HCT116 (cell line): ENCODE results near the gene NR6A1. TPM values are rescaled to one million over a fixed set of nuclear protein-coding genes. Genes with fewer than 3 reads are reported as not detected.

Experiments
- ATAC-seq: fragments of 200-7000 bp; cut with Tn5 transposase; 2 replicates; pipeline ENCODE4 v1.9.1; 2020; ENCODE audit warnings: mild to moderate bottlenecking, moderate library complexity
- BruUV-seq: library from RNA; stranded (reverse); fragments of 400-500 nt; replicated peaks from 2 replicates; lab custom pipeline; 2021; lab: Mats Ljungman, UMichigan
- CTCF ChIA-PET: fragments of 300-600 bp; sonication (Branson Sonifier 250); formaldehyde crosslinking; loops from one replicate; lab custom pipeline; 2021; ENCODE audit warnings: antibody characterized with exemption; lab: Charles Lee
- POLR2A ChIA-PET: fragments of 300-600, 350-600 bp; sonication (Branson Sonifier 250); formaldehyde crosslinking; loops from one replicate; lab custom pipeline; 2021; ENCODE audit warnings: antibody characterized with exemption; lab: Charles Lee
- RAD21 ChIA-PET, 2 experiments: fragments of 300-600 bp; sonication (Branson Sonifier 250); formaldehyde crosslinking; loops; one replicate each; lab custom pipeline; 2023; ENCODE audit warnings: low total read pairs in 2 of 2; ENCODE audit not compliant: uncharacterized antibody in 2 of 2, unreplicated experiment in 2 of 2, low non-redundant PET in 1 of 2; lab: Charles Lee
- DNase-seq: peaks from one replicate; pipeline ENCODE4 v3.0.0-alpha.2; 2010; ENCODE audit warnings: low read depth, low spot score
- H2AFZ ChIP-seq: fragments of 200-600 bp; shearing (Covaris generic), sonication (generic); 2 replicates; pipeline ENCODE4 v1.6.1; 2017; ENCODE audit warnings: low read depth, mixed run types, mixed read lengths, antibody characterized with exemption, low read length; ENCODE audit not compliant: poor library complexity, severe bottlenecking
- H3K27ac ChIP-seq: 2 replicates; pipeline ENCODE4 v1.5.1; 2012; ENCODE audit warnings: low read depth, low read length
- H3K27me3 ChIP-seq: fragments of 200-600 bp; sonication (generic); 2 replicates; pipeline ENCODE4 v1.6.1; 2016; ENCODE audit warnings: mixed run types, low read length, mixed read lengths; ENCODE audit not compliant: insufficient read depth
- H3K36me3 ChIP-seq, 2 experiments: fragments of 200-500 bp in 1 of 2; fragments of 200-600 bp in 1 of 2; sonication (Bioruptor generic) in 1 of 2; sonication (generic) in 1 of 2; 2 replicates each; pipeline versions ENCODE4 v1.5.1 to v1.6.1; 2014 to 2016; ENCODE audit warnings: low read length in 2 of 2, inconsistent platforms in 1 of 2, mixed read lengths in 1 of 2, mixed run types in 1 of 2; ENCODE audit not compliant: insufficient read depth in 2 of 2, control insufficient read depth in 1 of 2
- H3K4me1 ChIP-seq, 2 experiments: fragments of 200-600 bp in 1 of 2; sonication (generic) in 1 of 2; 2 replicates each; pipeline versions ENCODE4 v1.5.1 to v1.6.1; 2012 to 2017; ENCODE audit warnings: low read length in 2 of 2, inconsistent platforms in 1 of 2, mild to moderate bottlenecking in 1 of 2, mixed read lengths in 1 of 2, mixed run types in 1 of 2, moderate library complexity in 1 of 2; ENCODE audit not compliant: insufficient read depth in 2 of 2, control insufficient read depth in 1 of 2
- H3K4me2 ChIP-seq: fragments of 200-600 bp; sonication (generic); 2 replicates; pipeline ENCODE4 v1.6.1; 2017; ENCODE audit warnings: mixed run types, low read length, mixed read lengths
- H3K4me3 ChIP-seq, 2 experiments: fragments of 200-600 bp in 1 of 2; sonication (generic) in 1 of 2; replicated peaks in 1 of 2; 2 replicates each; pipeline ENCODE4 v1.5.1; 2011 to 2016; ENCODE audit warnings: low read length in 2 of 2, control low read depth in 1 of 2, low read depth in 1 of 2, mild to moderate bottlenecking in 1 of 2, mixed read lengths in 1 of 2, mixed run types in 1 of 2
- H3K79me2 ChIP-seq: fragments of 200-600 bp; sonication (generic); 2 replicates; pipeline ENCODE4 v1.6.1; 2017; ENCODE audit warnings: mild to moderate bottlenecking, mixed run types, low read length, moderate library complexity, mixed read lengths; ENCODE audit not compliant: insufficient read depth
- H3K9ac ChIP-seq: fragments of 200-600 bp; sonication (generic); 2 replicates; pipeline ENCODE4 v1.6.1; 2016; ENCODE audit warnings: low read length, mixed read lengths
- H3K9me2 ChIP-seq: fragments of 200-600 bp; sonication (generic), shearing (Covaris generic); 2 replicates; pipeline ENCODE4 v1.6.1; 2017; ENCODE audit warnings: mixed run types, mild to moderate bottlenecking, moderate library complexity; ENCODE audit not compliant: insufficient read depth
- H3K9me3 ChIP-seq, 2 experiments: fragments of 200-500 bp in 1 of 2; fragments of 200-600 bp in 1 of 2; sonication (Bioruptor generic) in 1 of 2; sonication (generic) in 1 of 2; 2 replicates each; pipeline ENCODE4 v1.6.1; 2014 to 2017; ENCODE audit warnings: low read length in 2 of 2, mixed read lengths in 2 of 2, inconsistent platforms in 1 of 2, low read depth in 1 of 2, mild to moderate bottlenecking in 1 of 2, mixed run types in 1 of 2, moderate library complexity in 1 of 2; ENCODE audit not compliant: control insufficient read depth in 1 of 2, insufficient read depth in 1 of 2
- H4K20me1 ChIP-seq: fragments of 200-600 bp; sonication (generic), shearing (Covaris generic); 2 replicates; pipeline ENCODE4 v1.6.1; 2017; ENCODE audit warnings: mixed run types, mild to moderate bottlenecking, moderate library complexity; ENCODE audit not compliant: insufficient read depth
- CBX3 ChIP-seq: IDR thresholded peaks from 2 replicates; pipeline ENCODE4 v1.6.1; 2012; ENCODE audit warnings: low read depth
- CEBPB ChIP-seq: IDR thresholded peaks from 2 replicates; pipeline ENCODE4 v1.6.1; 2012; ENCODE audit warnings: low read depth
- EGR1 ChIP-seq: IDR thresholded peaks from 2 replicates; pipeline ENCODE4 v1.6.1; 2012; ENCODE audit warnings: low read depth
- POLR2A ChIP-seq: IDR thresholded peaks from 2 replicates; pipeline ENCODE4 v1.7.0; 2011; ENCODE audit warnings: borderline replicate concordance; ENCODE audit not compliant: insufficient read depth, insufficient read length; ENCODE audit errors: extremely low read depth
- POLR2AphosphoS5 ChIP-seq: IDR thresholded peaks from 2 replicates; pipeline ENCODE4 v1.6.1; 2011; ENCODE audit warnings: mild to moderate bottlenecking, low read depth, low read length, moderate library complexity
- TCF7L2 ChIP-seq: IDR thresholded peaks from 2 replicates; pipeline ENCODE4 v1.7.0; 2011; ENCODE audit warnings: borderline replicate concordance, inconsistent platforms; ENCODE audit not compliant: insufficient read depth, insufficient read length; ENCODE audit errors: extremely low read depth
- YY1 ChIP-seq: IDR thresholded peaks from 2 replicates; pipeline ENCODE4 v1.6.1; 2011; ENCODE audit warnings: low read length, low read depth, moderate library complexity, mild to moderate bottlenecking; ENCODE audit not compliant: insufficient replicate concordance; ENCODE audit errors: extremely low read depth
- intact Hi-C: fragments of 100-400 bp; cut with micrococcal nuclease; formaldehyde crosslinking; loops from 2 replicates; pipeline ENCODE4 v1.10.0; 2022
- total RNA-seq: library from RNA; stranded (reverse); gene quantifications from one replicate; pipeline ENCODE4 v1.2.1, GENCODE V29; 2021; ENCODE audit not compliant: unreplicated experiment
- TF ChIP-seq, protein P1 (sequence below): IDR thresholded peaks from 2 replicates; pipeline ENCODE4 v1.6.1; 2011; ENCODE audit warnings: mild to moderate bottlenecking, low read length, moderate library complexity; ENCODE audit not compliant: insufficient replicate concordance; ENCODE audit errors: extremely low read depth

NR6A1 gene
- total RNA-seq, 1 experiment from 2014 or later = 9.9 TPM

DNA sequence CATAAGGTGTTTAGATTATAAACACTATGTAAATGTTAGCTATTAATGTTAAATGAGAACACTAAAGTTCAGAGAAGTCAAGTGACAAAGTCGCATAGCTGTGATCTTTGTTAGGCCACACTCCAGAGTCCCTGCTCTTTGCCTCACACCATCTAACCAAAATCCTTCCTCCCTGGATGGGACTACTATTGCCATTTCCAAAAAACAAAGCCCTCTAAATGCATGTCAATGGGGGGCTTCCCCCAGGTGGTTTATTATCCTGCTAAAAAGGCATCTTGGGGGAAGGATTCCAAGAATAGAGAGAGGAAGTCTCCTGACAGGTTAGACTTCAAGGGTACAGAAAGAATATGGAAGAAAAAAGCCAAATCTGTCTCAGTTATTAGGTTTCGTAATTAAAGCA lies 10.4 kb downstream of the NR6A1 start:
- Histone ChIP-seq H3K9me3 (no peaks in the 10 kb centered on the region), H3K4me3 (no peak overlapping the region), H4K20me1 (peaks cover 11% of the 10 kb centered on the region; the same call in 1 of the 2 replicates), H2AFZ (no peak overlapping the region), H3K9me2 (no peaks in the 10 kb centered on the region), H3K9ac (no peak overlapping the region), H3K27ac (no peak overlapping the region), H3K4me2 (no peak overlapping the region), H3K79me2 (peaks cover 93% of the 10 kb centered on the region), H3K27me3 (no peaks in the 10 kb centered on the region), H3K4me1 (peaks cover 3 to 17% of the 10 kb centered on the region in 2 experiments; a peak in 3 of 4 replicates), H3K36me3 (no peaks in the 10 kb centered on the region)
- ChIA-PET POLR2A (no interaction called here), CTCF (interaction anchor here (0.6 to 1.1 kb wide), 2 partner anchors 9 to 49 kb away, joined by 3 read pairs; no protein-coding TSS in a partner anchor), RAD21 (no interaction called here)
- DNase-seq = no peak
- no peak for ATAC-seq
- no TSS peak for BruUV-seq
- intact Hi-C loops = loop anchor here (10.0 kb wide), 1 partner anchor 346 kb away; the partner anchor contains the start of gene PSMB7
- TF ChIP-seq POLR2A (no peak), CEBPB (no peak), POLR2AphosphoS5 (no peak), TCF7L2 (no peak), CBX3 (no peak), EGR1 (no peak), YY1 (no peak)
- TF ChIP-seq, protein P1, sequence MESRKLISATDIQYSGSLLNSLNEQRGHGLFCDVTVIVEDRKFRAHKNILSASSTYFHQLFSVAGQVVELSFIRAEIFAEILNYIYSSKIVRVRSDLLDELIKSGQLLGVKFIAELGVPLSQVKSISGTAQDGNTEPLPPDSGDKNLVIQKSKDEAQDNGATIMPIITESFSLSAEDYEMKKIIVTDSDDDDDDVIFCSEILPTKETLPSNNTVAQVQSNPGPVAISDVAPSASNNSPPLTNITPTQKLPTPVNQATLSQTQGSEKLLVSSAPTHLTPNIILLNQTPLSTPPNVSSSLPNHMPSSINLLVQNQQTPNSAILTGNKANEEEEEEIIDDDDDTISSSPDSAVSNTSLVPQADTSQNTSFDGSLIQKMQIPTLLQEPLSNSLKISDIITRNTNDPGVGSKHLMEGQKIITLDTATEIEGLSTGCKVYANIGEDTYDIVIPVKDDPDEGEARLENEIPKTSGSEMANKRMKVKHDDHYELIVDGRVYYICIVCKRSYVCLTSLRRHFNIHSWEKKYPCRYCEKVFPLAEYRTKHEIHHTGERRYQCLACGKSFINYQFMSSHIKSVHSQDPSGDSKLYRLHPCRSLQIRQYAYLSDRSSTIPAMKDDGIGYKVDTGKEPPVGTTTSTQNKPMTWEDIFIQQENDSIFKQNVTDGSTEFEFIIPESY = no peak
